Thyroid gland (tissue), 4 donors: Measurements from ENCODE around the gene CACHD1.

ENCODE experiments used
- POLR2A ChIP-seq, 2 donors: fragments of 450-650 bp; IDR thresholded peaks; one replicate each; pipeline ENCODE4 v1.6.1; 2017; ENCODE audit warnings: antibody characterized with exemption in 2 of 2, mild to moderate bottlenecking in 2 of 2, moderate library complexity in 1 of 2
- TF ChIP-seq, protein P1 (sequence below), 6 experiments: fragments of 200-600 bp in 3 of 6; fragments of 450-650 bp in 3 of 6; sonication (generic) in 3 of 6; IDR thresholded peaks; one replicate each; pipeline ENCODE4 v1.5.1; 2016 to 2019; ENCODE audit warnings: antibody characterized with exemption in 6 of 6, mild to moderate bottlenecking in 2 of 6, inconsistent platforms in 1 of 6, moderate library complexity in 1 of 6

DNA sequence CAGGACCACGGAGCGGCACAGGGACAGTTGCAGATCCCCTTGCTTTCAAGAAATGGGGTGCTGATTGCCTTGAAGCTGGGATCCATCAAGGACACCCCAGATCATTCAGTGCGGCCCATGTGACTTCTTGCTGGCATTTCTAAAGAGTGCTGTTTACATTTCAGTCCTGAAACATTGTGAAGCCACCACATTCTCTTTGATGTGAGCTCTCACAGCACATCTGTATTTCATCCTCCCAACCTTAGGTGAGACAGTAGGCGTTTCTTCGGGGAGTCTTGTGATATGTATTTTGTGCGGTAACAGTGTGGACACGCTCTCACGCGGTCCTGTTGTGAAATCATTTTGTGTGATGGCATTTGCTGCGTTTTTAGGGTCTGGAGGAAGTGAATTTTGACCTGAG is 57.2 kb downstream of the CACHD1 start:
- TF ChIP-seq, protein P1, sequence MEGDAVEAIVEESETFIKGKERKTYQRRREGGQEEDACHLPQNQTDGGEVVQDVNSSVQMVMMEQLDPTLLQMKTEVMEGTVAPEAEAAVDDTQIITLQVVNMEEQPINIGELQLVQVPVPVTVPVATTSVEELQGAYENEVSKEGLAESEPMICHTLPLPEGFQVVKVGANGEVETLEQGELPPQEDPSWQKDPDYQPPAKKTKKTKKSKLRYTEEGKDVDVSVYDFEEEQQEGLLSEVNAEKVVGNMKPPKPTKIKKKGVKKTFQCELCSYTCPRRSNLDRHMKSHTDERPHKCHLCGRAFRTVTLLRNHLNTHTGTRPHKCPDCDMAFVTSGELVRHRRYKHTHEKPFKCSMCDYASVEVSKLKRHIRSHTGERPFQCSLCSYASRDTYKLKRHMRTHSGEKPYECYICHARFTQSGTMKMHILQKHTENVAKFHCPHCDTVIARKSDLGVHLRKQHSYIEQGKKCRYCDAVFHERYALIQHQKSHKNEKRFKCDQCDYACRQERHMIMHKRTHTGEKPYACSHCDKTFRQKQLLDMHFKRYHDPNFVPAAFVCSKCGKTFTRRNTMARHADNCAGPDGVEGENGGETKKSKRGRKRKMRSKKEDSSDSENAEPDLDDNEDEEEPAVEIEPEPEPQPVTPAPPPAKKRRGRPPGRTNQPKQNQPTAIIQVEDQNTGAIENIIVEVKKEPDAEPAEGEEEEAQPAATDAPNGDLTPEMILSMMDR (IDR thresholded peaks at IDR 0.05) = no peak
- no peak for TF ChIP-seq POLR2A (IDR thresholded peaks at IDR 0.05)
